ENCODE results near the gene SLC16A11.
A peak's percentile ranks its signal among the peaks of the same experiment; 100 is the strongest.

The SLC16A11 gene

DNA sequence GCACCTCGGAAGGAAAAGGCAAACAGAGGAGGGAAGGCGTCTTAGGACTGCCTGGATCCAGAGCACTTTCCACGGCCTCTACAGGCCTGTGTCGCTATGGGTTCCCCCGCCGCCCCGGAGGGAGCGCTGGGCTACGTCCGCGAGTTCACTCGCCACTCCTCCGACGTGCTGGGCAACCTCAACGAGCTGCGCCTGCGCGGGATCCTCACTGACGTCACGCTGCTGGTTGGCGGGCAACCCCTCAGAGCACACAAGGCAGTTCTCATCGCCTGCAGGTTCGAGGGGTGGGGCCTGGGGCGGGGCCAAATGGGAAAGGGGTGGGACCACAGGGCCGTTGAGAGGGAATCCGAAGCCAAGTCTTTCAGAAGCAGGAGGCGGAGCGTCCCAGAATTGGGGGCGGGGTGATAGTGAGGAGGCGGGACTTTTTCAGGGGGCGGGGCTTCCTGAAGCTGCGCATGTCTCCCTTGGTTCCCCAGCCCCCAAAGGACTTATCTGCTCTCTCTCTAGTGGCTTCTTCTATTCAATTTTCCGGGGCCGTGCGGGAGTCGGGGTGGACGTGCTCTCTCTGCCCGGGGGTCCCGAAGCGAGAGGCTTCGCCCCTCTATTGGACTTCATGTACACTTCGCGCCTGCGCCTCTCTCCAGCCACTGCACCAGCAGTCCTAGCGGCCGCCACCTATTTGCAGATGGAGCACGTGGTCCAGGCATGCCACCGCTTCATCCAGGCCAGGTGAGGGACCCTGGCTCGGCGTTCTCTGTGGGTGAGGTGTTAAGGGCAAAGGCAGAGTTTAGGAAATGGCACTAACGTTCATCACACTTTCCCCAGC lies 20.1 kb downstream of the SLC16A11 start:
- peak; percentile 98 for DNase-seq

GRCh38 chr17:7022781-7023571 lies 20.9 kb downstream of the SLC16A11 start, which contains the start of gene BCL6B:
Gene BCL6B, plus strand, starts transcription at chr17:7023050. Its CDS starts 622 bp downstream, at chr17:7023672.
- DNase-seq = no peak

- peak; percentile 84 for DNase-seq
Observed at GRCh38 chr17:7021993-7022778, 21.7 kb downstream of the SLC16A11 start.

DNA sequence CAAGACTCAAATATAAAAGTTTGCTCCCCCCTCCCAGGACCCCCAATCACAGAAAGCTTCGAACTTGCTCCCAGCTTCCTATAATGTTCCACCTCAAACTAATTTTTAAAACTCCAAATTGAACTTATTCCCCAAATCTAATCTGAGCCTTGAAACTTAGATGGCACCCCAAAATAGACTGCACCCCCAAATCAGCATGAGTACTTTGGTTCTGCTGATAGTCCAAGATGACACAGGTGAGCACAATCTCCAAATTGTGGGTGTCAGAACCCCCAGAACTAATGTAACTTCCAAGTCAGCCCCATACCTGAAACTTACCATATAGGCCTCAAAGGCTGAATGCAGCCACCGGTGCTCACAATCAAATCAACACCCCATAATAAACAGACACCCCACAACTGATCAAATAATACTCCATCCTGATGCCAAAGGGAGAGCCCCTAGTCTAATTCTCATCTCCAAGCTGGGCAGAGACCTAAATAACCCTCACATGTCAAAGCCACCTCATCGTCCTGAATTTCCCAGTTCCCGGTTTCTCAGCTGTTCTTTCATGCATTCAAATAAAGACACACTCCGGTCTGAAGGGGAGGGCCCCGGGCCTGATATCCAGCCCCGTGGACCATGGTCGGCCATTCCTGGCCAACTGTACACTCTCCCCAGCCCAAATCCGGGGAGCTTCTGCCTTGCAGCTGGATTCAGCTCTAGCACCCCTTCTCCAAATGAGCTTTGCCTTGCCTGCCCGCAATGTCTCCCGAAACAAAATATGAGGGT lies 22.8 kb downstream of the SLC16A11 start:
- DNase-seq = no peak

DNA sequence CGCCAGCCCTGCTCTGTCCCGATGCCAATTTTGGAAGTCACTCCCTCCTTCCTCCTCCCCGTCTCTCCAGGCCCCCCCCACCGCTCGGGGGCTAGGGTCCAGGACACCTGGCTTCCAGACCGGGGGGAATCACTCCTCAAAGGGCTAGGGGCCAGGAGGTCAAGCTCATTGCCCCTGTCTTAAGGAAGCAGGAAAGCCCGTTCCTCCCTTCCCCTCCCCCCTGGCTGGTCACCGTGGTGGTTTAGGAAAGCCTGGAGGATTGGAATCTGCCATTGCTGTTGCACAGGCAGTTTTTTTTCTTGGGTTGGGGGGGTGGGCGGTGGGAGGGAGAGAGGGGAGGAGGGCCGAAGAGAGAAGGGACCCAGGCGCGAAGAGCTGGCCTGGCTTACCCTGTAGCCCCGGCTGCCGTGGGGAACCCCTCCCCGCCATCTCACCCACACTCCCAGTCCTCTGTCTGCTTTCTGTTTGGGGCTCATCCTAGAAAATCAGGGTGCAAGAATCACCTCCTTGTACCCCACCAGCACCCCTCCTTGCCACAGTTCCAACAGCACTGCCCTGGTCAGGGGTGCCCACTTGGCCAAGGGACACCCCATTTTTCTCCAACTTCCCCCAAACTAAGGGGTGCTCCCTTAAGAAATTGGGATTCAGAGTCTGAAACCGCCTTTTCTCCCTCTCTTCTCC lies 23.9 kb downstream of the SLC16A11 start:
- no peak for DNase-seq

DNA sequence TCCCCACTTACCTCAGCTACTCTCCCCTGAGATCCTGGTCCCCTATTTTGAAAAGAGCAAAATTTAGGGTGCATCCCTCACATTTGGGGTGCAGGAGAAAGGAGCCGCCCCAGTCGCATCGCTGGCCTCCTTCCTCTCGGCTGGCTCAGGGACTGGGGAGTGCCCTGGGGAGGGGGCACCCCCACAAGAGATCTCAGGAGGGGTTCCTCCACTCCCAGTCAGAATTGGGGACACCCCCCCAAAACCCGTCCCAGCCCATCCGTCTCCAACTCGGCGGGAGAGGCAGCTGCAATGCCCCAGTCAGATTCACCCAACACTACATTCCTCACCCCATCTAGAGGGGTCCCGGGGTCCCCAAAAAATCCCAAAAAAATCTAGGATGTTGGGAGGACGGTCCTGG lies 24.5 kb downstream of the SLC16A11 start:
- no peak for DNase-seq

DNA sequence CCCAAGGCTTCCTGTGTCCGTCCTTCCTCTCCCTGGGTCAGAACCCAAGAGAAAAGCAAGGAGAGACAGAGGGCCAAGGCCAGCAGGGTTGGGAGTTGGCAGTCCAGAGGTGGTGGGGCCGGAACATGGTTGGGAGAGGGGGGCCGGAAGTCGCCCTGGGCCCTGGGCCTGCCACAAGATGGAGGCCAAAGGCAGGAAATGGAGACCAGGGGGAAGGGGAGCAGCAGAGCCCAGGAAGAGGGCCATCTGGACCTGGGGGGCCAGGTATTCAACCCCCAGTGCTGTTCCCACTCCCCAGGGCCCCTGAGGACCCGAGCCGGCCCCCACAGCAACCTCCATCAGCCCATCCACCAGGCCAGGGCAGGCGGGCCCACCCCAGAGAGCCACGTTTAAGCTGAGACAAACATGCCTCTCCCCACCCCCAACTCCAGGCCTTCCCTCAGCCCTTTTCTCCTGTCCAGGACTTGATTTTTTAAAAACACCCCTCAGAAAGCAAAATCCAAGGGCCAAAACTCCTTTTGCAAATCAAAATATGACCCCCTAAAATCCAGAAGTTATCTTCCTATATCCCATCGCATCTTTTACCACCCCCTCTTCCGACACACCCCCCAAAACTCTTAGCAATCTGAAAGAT lies 25.4 kb downstream of the SLC16A11 start:
- no peak for DNase-seq

- DNase-seq = peak; percentile 45
Observed at GRCh38 chr17:7017827-7018200, 26.1 kb downstream of the SLC16A11 start.

DNA sequence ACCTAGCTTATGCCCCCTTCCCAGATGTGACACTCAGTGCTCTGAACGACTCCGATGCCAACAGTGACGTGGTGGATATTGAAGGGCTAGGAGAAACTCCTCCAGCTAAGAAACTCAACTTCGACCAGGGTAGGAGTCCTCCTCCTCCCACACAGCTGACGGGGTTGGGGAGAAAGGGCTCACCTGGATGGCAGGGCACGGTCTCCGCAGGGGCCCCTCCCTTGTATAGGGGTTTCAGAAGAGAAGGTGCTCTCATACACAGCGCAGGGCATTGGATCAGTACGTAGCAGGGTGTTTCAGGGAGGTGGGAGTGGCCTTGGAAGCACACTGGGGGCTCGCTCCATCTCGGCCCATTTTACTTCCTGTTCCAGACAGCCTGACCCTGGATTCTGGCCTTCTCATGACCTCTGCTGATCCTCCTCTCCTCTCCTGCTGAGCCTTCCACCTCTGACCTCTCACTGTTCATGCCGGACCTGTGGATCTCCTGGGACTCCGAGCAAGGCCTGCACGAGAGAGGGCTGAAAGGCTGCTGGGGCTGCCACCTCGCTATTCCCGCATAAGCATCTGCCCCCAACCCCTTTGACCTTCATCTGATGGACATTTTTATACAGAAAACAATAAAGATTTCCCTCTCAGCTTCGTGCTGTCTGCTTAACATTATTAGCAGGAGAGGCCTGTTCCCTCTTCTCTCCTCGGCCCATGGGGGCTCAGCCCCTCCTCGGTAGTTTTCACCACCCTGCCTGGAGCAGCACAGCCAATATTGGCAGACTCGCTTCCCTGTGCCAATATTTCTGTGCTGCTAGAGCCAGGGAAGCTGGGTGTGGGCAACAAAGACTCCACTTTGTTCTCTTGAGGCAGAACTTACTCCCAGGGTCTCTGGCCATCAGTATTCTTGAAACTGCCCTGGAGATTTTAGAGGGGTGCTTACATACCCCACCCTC lies 26.7 kb downstream of the SLC16A11 start:
- no peak for DNase-seq

- DNase-seq = no peak
Observed at GRCh38 chr17:7016418-7016817, 27.5 kb downstream of the SLC16A11 start.

GRCh38 chr17:7014995-7015958 lies 28.6 kb downstream of the SLC16A11 start:
- DNase-seq = peak; percentile 93

- peak; percentile 99 for DNase-seq
Observed at GRCh38 chr17:7014261-7014994, 29.5 kb downstream of the SLC16A11 start.

DNA sequence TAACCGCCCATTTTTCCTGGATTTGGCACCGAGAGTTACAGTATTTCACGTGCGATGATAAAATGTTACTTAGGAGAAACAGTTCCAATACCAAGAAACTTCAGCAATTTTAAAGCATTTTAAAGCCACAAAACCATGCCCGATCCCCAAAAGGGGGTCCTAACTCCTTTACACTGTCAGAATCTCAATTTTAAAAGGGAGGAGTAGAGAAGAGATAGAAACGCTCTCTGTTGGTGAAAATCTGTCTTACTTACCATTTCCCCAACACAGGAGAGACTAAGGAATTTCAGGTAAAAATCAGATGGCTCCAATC lies 32.0 kb downstream of the SLC16A11 start:
- DNase-seq = no peak

- DNase-seq = no peak
Observed at GRCh38 chr17:7011415-7011814, 32.5 kb downstream of the SLC16A11 start.

DNA sequence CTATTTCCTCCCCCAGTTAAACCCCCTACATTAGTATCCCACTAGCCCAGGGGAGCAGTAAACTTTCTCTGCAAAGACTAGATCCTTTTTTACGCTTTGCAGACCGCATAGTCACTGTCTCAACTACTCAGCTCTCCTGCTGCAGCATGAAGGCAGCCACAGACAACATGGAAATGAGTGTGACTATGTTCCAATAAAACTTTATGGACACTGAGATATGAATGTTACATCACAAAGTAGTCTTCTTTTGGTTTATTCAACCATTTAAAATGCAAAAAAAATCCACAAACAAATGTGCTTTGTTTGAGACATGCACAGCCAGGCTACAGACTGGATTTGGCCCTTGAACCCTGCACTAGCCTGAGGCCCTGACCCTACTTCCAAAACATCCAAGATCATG lies 33.4 kb downstream of the SLC16A11 start:
- DNase-seq = no peak

- no peak for DNase-seq
Observed at GRCh38 chr17:7007143-7007542, 36.7 kb downstream of the SLC16A11 start.

DNA sequence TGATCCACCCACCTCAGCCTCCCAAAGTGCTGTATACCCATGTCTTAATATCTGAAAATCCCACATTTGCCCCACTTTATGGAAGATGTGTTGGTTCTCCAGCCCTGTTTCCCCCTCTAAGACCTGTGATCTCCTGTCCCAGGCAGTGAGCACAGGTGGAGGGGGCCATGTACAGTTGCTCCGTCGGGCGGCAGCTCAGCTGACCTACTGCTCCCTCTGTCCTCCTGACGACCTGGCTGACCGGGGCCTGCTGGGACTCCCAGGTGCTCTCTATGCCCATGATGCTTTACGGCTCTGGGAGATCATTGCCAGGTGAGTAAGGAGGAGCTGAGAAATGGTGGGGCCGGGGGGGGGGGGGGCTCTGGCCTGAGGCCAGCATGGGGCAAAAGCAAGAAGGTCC lies 38.2 kb downstream of the SLC16A11 start:
- DNase-seq = no peak

Measured in CD4-positive, alpha-beta T cell treated with Interleukin-10 for 1 hour (primary cell).